Measurements from ENCODE around the gene CENPP. TPM values are rescaled to one million over a fixed set of nuclear protein-coding genes. Genes with fewer than 3 reads are reported as not detected.

CENPP gene
- total RNA-seq, 2 donors from 2014 or later = 0.78 to 2.3 TPM

DNA sequence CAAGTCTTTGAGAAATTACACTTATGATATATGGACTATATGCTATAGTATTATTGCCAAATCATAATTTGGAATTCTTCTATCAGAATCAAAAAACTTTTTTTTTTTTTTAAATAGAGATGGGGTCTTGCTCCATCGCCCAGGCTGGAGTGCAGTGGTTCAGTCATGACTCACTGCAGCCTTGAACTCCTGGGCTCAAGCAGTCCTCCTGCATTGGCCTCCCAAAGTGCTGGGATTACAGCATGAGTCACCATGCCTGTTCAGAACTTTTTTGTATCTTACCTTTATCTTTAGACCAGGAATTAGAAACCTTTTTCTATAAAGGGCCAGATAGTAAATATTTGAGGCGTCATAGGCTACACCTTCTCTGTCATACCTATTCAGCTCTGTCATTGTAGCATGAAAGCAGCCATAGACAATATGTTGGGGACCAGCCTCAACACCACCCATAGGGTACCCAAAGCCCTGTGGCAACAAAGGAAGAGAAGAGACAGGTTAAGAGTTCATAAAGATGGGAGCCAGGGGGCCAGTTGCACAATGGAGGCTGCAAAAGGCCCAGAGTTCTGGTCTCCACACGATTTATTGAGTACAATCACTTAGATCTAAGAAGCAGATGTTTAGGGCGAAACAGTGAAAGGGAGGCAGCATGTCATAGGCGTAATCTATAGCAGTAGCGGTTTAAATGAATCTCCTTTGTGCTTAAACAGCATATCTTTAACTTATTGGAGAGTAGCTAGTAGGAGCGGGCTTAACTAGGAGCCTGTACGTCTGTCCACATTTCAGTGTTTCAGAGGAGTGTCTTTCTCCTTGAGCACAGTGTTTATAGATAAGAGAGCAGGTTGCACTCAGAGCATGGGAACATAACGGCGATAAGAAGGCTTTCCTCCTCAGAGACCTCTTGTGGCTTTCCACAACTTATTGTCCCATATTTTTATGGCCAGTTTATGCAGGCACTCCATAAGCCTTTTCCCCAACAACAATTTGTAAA, 197.5 kb downstream of the CENPP start:
- Histone ChIP-seq H3K9me3 (no peaks in the 10 kb centered on the region), H3K27ac (no peak overlapping the region), H3K27me3 (no peaks in the 10 kb centered on the region), H3K4me1 (no peaks in the 10 kb centered on the region), H3K4me3 (no peak overlapping the region), H3K36me3 (replicated peaks in 1 of 2; ENCODE audit: insufficient read depth in 1 of 2, low read depth in 2 of 2) (no peaks in the 10 kb centered on the region)
- DNase-seq (no peak), ATAC-seq (no peak)
- intact Hi-C loops (cut with DNase I) = no loop called here
- 59 to 69% methylated on average over 10 of the region's 10 CpGs for WGBS, 2 donors
- TF ChIP-seq POLR2A (IDR thresholded peaks at IDR 0.05) = no peak
- TF ChIP-seq, protein P1, sequence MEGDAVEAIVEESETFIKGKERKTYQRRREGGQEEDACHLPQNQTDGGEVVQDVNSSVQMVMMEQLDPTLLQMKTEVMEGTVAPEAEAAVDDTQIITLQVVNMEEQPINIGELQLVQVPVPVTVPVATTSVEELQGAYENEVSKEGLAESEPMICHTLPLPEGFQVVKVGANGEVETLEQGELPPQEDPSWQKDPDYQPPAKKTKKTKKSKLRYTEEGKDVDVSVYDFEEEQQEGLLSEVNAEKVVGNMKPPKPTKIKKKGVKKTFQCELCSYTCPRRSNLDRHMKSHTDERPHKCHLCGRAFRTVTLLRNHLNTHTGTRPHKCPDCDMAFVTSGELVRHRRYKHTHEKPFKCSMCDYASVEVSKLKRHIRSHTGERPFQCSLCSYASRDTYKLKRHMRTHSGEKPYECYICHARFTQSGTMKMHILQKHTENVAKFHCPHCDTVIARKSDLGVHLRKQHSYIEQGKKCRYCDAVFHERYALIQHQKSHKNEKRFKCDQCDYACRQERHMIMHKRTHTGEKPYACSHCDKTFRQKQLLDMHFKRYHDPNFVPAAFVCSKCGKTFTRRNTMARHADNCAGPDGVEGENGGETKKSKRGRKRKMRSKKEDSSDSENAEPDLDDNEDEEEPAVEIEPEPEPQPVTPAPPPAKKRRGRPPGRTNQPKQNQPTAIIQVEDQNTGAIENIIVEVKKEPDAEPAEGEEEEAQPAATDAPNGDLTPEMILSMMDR (IDR thresholded peaks at IDR 0.05) = no peak

DNA sequence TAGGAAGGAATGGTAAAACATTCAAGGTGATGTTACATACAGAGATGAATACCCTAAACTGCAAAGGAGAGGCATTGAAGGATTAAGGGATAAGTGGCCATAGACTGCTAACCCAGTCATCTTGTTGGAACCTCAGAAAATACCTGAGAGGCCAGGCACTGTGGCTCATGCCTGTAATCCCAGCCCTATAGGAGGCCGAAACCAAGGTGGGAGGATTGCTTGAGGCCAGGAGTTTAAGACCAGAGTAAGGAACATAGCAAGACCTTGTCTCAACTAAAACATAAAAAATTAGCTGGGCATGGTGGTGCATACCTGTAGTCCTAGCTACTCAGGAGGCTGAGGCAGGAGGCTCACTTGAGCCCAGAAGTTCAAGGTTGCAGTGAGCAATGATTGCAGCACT, 199.1 kb downstream of the CENPP start:
- DNase-seq (no peak), ATAC-seq (no peak)
- Histone ChIP-seq H3K27me3 (no peaks in the 10 kb centered on the region), H3K4me1 (no peaks in the 10 kb centered on the region), H3K27ac (no peak overlapping the region), H3K36me3 (replicated peaks in 1 of 2; ENCODE audit: insufficient read depth in 1 of 2, low read depth in 2 of 2) (no peaks in the 10 kb centered on the region), H3K4me3 (no peak overlapping the region), H3K9me3 (no peaks in the 10 kb centered on the region)
- whole genome bisulfite sequencing, 2 donors = 92 to 100% methylated on average over 1 of the region's 1 CpG
- intact Hi-C loops (cut with DNase I) = no loop called here
- TF ChIP-seq, protein P1 (IDR thresholded peaks at IDR 0.05) = no peak
- no peak for TF ChIP-seq POLR2A (IDR thresholded peaks at IDR 0.05)

DNA sequence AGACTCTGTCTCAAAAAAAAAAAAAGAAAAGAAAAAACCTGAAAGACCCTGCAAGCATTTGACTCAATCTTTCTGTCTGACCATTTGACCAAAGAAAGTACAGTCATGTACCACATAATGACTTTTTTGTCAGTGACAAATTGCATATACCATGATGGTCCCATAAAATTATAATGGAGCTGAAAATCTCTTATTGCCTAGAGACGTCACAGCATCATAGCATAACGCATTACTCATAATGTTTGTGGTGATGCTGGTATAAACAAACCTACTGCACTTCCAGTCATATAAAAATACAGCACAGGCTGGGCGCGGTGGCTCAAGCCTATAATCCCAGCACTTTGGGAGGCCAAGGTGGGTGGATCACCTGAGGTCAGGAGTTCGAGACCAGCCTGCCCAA, 199.6 kb downstream of the CENPP start:
- ATAC-seq (no peak), DNase-seq (no peak)
- intact Hi-C loops (cut with DNase I) = no loop called here
- Histone ChIP-seq H3K4me1 (no peaks in the 10 kb centered on the region), H3K27ac (no peak overlapping the region), H3K9me3 (no peaks in the 10 kb centered on the region), H3K4me3 (no peak overlapping the region), H3K36me3 (replicated peaks in 1 of 2; ENCODE audit: insufficient read depth in 1 of 2, low read depth in 2 of 2) (no peaks in the 10 kb centered on the region), H3K27me3 (no peaks in the 10 kb centered on the region)
- 93 to 95% methylated on average over 5 of the region's 5 CpGs for WGBS, 2 donors
- TF ChIP-seq, protein P1 (IDR thresholded peaks at IDR 0.05) = no peak
- no peak for TF ChIP-seq POLR2A (IDR thresholded peaks at IDR 0.05)

DNA sequence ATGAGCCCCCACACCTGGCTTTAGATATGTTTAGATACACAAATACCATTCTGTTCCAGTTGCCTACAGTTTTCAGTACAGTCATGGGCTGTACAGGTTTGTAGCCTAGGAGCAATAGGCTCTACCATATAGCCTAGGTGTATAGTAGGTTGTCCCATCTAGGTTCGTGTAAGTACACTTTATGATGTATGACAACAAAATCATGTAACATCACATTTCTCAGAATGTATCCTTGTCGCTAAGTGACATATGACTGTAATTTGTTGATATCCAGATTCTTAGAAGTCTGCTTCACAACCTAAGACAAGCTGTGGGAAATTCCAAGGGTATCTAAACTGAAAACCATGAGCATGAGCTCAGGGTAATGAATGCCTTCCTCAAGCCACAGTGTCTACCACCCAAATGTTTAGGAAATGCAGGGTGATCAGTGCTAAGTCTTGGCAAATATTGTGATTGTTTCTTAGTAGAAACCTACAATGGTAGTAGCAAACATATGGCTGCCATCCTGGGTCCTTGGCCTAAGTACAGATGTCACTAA, 201.6 kb downstream of the CENPP start:
- DNase-seq (no peak), ATAC-seq (no peak)

DNA sequence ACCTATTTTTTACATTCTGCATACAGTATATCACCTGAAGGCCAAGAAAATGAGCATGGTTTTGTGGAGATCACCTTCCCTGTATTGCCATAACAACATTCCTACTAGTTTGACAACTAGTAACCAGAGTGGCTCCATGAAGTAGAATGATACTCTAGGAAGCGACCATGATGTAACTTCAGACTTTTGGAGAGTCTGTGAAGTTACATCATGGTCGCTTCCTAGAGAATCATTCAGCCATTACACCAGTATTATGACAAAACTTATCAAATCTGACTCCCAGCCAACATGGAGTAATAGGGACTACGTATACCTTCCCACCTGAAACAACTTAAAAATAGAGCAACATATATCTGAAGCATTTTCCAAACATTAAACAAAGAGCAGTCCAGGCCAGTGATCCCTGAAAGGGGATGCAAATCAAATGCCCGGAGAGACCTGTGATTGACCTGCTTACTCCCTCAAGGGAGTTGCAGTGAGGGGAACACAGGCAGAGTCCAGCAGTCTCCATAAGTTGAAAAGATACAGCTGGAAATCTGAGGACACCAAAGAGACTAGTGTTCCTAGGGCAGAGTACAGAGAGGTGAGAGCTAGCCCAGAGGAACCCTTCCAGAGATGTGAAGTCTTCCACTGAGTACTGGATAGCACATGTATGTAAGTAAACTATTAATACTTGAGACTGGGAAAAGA, 202.2 kb downstream of the CENPP start:
- WGBS, 2 donors = 91 to 94% methylated on average over 4 of the region's 4 CpGs
- H3K4me1 ChIP-seq = no peaks in the 10 kb centered on the region
- H3K9me3 ChIP-seq = no peaks in the 10 kb centered on the region
- ATAC-seq = no peak
- no peaks in the 10 kb centered on the region for H3K27me3 ChIP-seq
- DNase-seq = no peak
- no peak overlapping the region for H3K27ac ChIP-seq
- no peak overlapping the region for H3K4me3 ChIP-seq
- intact Hi-C loops (cut with DNase I) = no loop called here
- H3K36me3 ChIP-seq (replicated peaks in 1 of 2; ENCODE audit: insufficient read depth in 1 of 2, low read depth in 2 of 2) = no peaks in the 10 kb centered on the region
- TF ChIP-seq, protein P1 (IDR thresholded peaks at IDR 0.05) = no peak
- TF ChIP-seq POLR2A (IDR thresholded peaks at IDR 0.05) = no peak

More for the DNA sequence above, 201.6 kb downstream of the CENPP start:
- no peaks in the 10 kb centered on the region for H3K36me3 ChIP-seq (replicated peaks in 1 of 2; ENCODE audit: insufficient read depth in 1 of 2, low read depth in 2 of 2)
- no peak for TF ChIP-seq POLR2A (IDR thresholded peaks at IDR 0.05)
- no peak overlapping the region for H3K4me3 ChIP-seq
- H3K27ac ChIP-seq = no peak overlapping the region
- H3K9me3 ChIP-seq = no peaks in the 10 kb centered on the region
- intact Hi-C loops (cut with DNase I) = no loop called here
- 80 to 86% methylated on average over 2 of the region's 2 CpGs for WGBS, 2 donors
- H3K4me1 ChIP-seq = no peaks in the 10 kb centered on the region
- H3K27me3 ChIP-seq = no peaks in the 10 kb centered on the region

All from body of pancreas (tissue), 4 donors.